Lower leg skin (tissue), 4 donors: Measurements from ENCODE around the gene KLF14. TPM values are rescaled to one million over a fixed set of nuclear protein-coding genes. Genes with fewer than 3 reads are reported as not detected.

Source experiments
- DNase-seq, 2 donors: peaks; one replicate each; pipeline ENCODE4 v3.0.0-alpha.2; 2019; ENCODE audit warnings: low spot score in 2 of 2
- H3K4me3 ChIP-seq: fragments of 200-600 bp; sonication (generic); 2 replicates; pipeline ENCODE4 v1.5.1; 2017; ENCODE audit warnings: mild to moderate bottlenecking, low read depth; ENCODE audit not compliant: poor library complexity, severe bottlenecking
- CTCF ChIP-seq, 3 donors: fragments of 450-650 bp; IDR thresholded peaks; one replicate each; pipeline ENCODE4 v1.5.1; 2016; ENCODE audit warnings: antibody characterized with exemption in 3 of 3, mild to moderate bottlenecking in 3 of 3, moderate library complexity in 2 of 3
- POLR2A ChIP-seq, 2 donors: fragments of 450-650 bp; IDR thresholded peaks; one replicate each; pipeline ENCODE4 v1.6.1; 2016 to 2017; ENCODE audit warnings: antibody characterized with exemption in 2 of 2, mild to moderate bottlenecking in 1 of 2, moderate library complexity in 1 of 2
- WGBS, 2 donors: methylation state at CpG; one replicate each; pipeline ENCODE4 v1.1.5; 2018; 5-methylcytosine and 5-hydroxymethylcytosine counted together
- intact Hi-C: fragments of 100-400 bp; cut with DNase I; formaldehyde crosslinking; loops from one replicate; pipeline ENCODE4 v1.15.0; 2023; ENCODE audit warnings: low total_unique reads
- total RNA-seq, 4 donors: library from RNA; depleted of rRNA; stranded (reverse); fragments of >200 nt; gene quantifications; one replicate each; pipeline ENCODE4 v1.1.0, GENCODE V29; 2016

KLF14 gene
- total RNA-seq, 4 donors from 2014 or later: 0.07 to 0.16 TPM; not detected in 2

DNA sequence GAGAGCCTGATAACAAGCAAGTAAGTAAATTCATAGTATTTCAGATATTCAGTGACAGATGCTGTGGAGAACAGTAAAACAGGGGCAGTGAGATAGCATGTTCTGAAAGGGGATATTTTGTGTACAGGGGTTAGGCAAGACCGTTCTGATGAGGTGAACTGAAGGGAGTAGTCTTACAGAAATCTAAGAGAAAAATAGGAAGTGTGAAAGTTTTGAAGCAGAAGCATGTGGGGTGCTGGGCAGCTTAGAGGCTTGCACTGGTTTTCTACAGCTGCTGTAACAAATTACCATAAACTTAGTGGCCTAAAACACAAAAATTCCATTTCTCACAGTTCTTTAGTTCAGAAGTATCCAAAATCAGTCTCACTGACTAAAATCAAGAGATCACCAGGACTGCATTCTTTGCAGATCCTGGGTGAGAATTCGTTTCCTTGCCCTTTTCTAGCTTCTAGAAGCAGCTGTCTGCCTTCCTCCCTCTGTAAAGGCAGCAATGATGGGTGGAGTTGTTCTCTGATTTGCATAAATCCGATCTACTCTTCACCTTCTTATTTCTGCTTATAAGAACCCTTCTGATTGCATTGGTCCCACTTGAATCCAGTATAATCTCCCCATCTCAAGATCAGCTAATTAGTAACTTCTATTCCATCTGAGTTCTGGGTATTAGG is 7.5 kb upstream of the KLF14 start:
- TF ChIP-seq POLR2A (IDR thresholded peaks at IDR 0.05) (no peak), CTCF (IDR thresholded peaks at IDR 0.05) (no peak)
- H3K4me3 ChIP-seq: no peak overlapping the region
- no peak for DNase-seq
- WGBS, 2 donors: 34 to 46% methylated on average over 3 of the region's 3 CpGs
- intact Hi-C loops: no loop called here

- no peak for DNase-seq
- intact Hi-C loops: no loop called here
- WGBS, 2 donors: 70 to 73% methylated on average over 4 of the region's 4 CpGs
- no peak for TF ChIP-seq POLR2A (IDR thresholded peaks at IDR 0.05)
- no peak for TF ChIP-seq CTCF (IDR thresholded peaks at IDR 0.05)
- no peak overlapping the region for H3K4me3 ChIP-seq
Measured at GRCh38 chr7:130740606-130741005, 6.6 kb upstream of the KLF14 start.

GRCh38 chr7:130736298-130736900 is 2.4 kb upstream of the KLF14 start:
- WGBS, 2 donors: 54 to 56% methylated on average over 5 of the region's 5 CpGs
- TF ChIP-seq POLR2A (IDR thresholded peaks at IDR 0.05) (no peak), CTCF (IDR thresholded peaks at IDR 0.05) (no peak)
- no peak overlapping the region for H3K4me3 ChIP-seq
- intact Hi-C loops: no loop called here
- DNase-seq: no peak

- intact Hi-C loops: no loop called here
- 17% methylated on average over 13 of the region's 13 CpGs for WGBS, 2 donors
Measured at GRCh38 chr7:130734815-130735716, 1.1 kb upstream of the KLF14 start.

More at GRCh38 chr7:130734815-130735716, 1.1 kb upstream of the KLF14 start:
- DNase-seq: no peak
- no peak overlapping the region for H3K4me3 ChIP-seq
- TF ChIP-seq CTCF (IDR thresholded peaks at IDR 0.05) (no peak), POLR2A (IDR thresholded peaks at IDR 0.05) (no peak)
